Measurements from ENCODE around the gene DMRTB1.

DNA sequence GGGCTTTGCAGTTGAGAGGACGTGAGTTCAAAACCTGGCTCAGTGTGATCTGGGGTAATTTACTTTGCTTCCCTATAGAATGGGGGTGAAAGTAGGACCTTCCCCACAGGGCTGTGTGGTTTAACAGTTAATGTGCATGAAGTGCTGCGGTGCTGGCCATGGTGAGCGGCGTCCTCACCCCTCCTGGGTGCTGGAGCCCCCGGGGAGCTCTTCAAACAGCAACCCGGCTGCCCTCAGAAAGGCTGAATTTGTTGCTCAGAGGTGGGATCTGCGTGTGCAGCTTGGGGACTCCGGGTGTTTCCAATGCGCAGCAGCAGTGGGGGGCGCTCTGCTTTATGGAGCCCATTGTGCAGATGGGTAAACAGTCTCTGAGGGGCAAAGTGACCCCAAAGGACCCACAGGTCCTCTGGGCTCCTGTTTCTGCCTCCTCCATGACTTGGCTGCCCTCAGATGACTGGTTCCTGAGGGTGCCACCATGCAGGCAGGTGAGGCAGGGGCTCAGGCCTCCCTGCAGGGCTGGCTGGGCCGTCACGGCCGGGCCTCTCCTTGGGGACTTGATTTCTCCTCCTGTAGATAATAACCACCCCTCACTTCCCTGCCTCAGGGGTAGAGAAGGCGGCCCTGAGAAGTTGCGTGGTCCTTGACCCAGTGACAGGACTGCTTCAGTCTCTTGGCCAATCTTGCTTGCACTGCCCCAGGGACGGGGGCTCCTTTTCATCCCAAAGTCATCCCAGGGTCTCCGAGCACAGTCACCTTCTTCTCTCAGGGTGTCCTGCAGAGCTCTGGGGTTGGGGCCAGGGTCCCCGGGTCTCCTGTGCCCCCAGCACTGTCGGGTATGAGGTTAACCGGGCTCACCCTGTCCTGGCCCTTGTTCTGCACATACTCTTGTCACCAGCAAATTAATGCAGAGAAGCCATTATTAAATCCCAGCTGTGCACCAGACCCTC is 40.3 kb downstream of the DMRTB1 start:
- TF ChIP-seq, protein P1, sequence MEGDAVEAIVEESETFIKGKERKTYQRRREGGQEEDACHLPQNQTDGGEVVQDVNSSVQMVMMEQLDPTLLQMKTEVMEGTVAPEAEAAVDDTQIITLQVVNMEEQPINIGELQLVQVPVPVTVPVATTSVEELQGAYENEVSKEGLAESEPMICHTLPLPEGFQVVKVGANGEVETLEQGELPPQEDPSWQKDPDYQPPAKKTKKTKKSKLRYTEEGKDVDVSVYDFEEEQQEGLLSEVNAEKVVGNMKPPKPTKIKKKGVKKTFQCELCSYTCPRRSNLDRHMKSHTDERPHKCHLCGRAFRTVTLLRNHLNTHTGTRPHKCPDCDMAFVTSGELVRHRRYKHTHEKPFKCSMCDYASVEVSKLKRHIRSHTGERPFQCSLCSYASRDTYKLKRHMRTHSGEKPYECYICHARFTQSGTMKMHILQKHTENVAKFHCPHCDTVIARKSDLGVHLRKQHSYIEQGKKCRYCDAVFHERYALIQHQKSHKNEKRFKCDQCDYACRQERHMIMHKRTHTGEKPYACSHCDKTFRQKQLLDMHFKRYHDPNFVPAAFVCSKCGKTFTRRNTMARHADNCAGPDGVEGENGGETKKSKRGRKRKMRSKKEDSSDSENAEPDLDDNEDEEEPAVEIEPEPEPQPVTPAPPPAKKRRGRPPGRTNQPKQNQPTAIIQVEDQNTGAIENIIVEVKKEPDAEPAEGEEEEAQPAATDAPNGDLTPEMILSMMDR (conservative IDR thresholded peaks at IDR 0.05 in 1 of 2, IDR thresholded peaks at IDR 0.05 in 1 of 2; ENCODE audit: extremely low read depth in 1 of 2, insufficient read depth in 1 of 2, low read depth in 1 of 2, low read length in 2 of 2), result no peak
- no peak for TF ChIP-seq EZH2 (IDR thresholded peaks at IDR 0.05; ENCODE audit: borderline replicate concordance, low read length)

Data from mammary epithelial cell (primary cell).